HL-60 (cell line): ENCODE measurements around the gene CIB4.

ENCODE experiments used
- CTCF ChIP-seq: IDR thresholded peaks from one replicate; pipeline ENCODE4 v1.5.1; 2011; ENCODE audit warnings: low read length, control low read depth, inconsistent platforms; ENCODE audit not compliant: insufficient read depth
- GABPA ChIP-seq: IDR thresholded peaks from 2 replicates; pipeline ENCODE4 v1.6.1; 2012; ENCODE audit warnings: low read depth
- POLR2AphosphoS5 ChIP-seq: IDR thresholded peaks from 2 replicates; pipeline ENCODE4 v1.6.1; 2012; ENCODE audit warnings: low read depth
- REST ChIP-seq: IDR thresholded peaks from 2 replicates; pipeline ENCODE4 v1.6.1; 2012; ENCODE audit warnings: low read depth; ENCODE audit not compliant: insufficient replicate concordance
- SPI1 ChIP-seq: IDR thresholded peaks from 2 replicates; pipeline ENCODE4 v1.6.1; 2012; ENCODE audit warnings: low read depth, mild to moderate bottlenecking, borderline replicate concordance

DNA sequence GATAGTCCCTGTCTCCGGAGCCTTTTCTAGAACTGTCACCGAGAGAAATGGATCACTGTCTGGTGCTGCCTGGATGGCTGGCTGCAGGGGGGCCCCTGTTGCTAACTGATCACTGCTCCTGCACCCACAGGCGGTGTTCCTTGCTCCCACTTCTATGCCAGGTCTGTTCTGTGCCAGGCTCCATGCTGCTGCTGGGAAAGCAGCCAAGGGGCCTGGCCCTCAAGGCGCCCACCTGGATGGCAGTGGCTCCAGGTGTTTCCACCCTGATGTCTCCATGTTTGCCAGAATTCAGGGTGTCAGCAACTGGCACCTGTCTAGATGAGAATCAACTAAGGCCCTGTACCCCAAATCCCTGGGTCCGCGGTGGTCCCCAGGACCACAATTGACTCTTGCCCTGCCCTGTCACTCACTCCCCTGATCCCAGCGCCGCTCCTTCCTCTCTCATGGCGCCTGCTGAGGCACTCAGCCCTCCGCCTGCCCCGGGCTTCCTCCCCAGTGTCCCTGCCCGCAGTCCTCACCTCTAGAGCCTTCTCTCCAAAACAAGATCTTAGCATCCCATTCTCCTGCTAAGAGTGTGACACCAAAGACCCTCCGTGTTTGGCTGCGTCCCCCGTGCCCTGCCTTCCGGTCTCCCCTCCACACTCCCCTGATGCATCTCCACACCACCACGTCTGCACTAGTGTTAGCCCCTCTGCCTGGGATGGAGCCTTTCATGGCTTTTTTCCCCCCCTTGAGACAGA lies 90.7 kb downstream of the CIB4 start:
- TF ChIP-seq CTCF = no peak
- TF ChIP-seq GABPA = no peak
- no peak for TF ChIP-seq REST
- no peak for TF ChIP-seq POLR2AphosphoS5
- TF ChIP-seq SPI1 = no peak
